Gastrocnemius medialis (tissue), 4 donors: Measurements from ENCODE around the gene SPTLC2.
"Not testable (repeated sequence)": the region's sequence is repeated elsewhere in the genome, so short reads cannot be mapped to it uniquely, and the experiment has no call there.

Experiments used
- CTCF ChIP-seq, 5 experiments: fragments of 450-650 bp in 3 of 5; fragments of 200-600 bp in 2 of 5; sonication (generic) in 2 of 5; IDR thresholded peaks in 4 of 5; conservative IDR thresholded peaks in 1 of 5; 1 replicate in 4 of 5; 2 replicates in 1 of 5; pipeline ENCODE4 v1.5.1; 2016 to 2019; ENCODE audit warnings: antibody characterized with exemption in 5 of 5, mild to moderate bottlenecking in 3 of 5, moderate library complexity in 3 of 5
- POLR2A ChIP-seq, 2 donors: fragments of 450-650 bp; IDR thresholded peaks; one replicate each; pipeline ENCODE4 v1.6.1; 2017; ENCODE audit warnings: antibody characterized with exemption in 2 of 2, mild to moderate bottlenecking in 2 of 2, moderate library complexity in 2 of 2

- TF ChIP-seq CTCF (IDR thresholded peaks at IDR 0.05 in 4 of 5, conservative IDR thresholded peaks at IDR 0.05 in 1 of 5); POLR2A (IDR thresholded peaks at IDR 0.05): not testable (repeated sequence)
Observed at GRCh38 chr14:77545171-77545570, 71.3 kb downstream of the SPTLC2 start.
